Ovary (tissue), 3 donors: Measurements from ENCODE around the gene DNAAF1.

ENCODE experiments used
- POLR2A ChIP-seq: fragments of 450-650 bp; IDR thresholded peaks from one replicate; pipeline ENCODE4 v1.6.1; 2017; ENCODE audit warnings: antibody characterized with exemption, mild to moderate bottlenecking, moderate library complexity
- TF ChIP-seq, protein P1 (sequence below), 3 donors: fragments of 450-650 bp in 2 of 3; fragments of 200-600 bp in 1 of 3; IDR thresholded peaks; one replicate each; pipeline versions ENCODE4 v1.5.1 to v1.8.0; 2016 to 2022; ENCODE audit warnings: antibody characterized with exemption in 3 of 3, mild to moderate bottlenecking in 1 of 3
- donor health status: DM: no; HTN: no; CAD: no.

DNA sequence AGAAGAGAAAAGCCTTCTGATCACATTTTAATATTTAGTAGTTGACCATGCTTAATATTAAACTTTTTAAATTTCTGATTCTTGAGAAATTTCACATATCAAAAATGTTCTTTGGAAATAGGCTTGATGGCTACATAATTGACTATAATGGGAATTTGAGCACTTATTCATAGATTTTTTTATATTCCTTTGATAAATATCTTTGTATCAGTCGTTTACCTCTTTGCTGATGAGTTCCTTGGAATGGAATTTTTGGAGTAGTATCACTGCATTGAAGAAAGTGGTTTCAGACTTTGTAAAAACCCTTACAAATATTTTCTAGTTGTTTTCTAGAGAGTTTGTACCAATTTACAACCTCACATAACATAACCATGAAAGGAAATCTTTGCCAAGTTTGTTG, 14.7 kb downstream of the DNAAF1 start:
- TF ChIP-seq, protein P1, sequence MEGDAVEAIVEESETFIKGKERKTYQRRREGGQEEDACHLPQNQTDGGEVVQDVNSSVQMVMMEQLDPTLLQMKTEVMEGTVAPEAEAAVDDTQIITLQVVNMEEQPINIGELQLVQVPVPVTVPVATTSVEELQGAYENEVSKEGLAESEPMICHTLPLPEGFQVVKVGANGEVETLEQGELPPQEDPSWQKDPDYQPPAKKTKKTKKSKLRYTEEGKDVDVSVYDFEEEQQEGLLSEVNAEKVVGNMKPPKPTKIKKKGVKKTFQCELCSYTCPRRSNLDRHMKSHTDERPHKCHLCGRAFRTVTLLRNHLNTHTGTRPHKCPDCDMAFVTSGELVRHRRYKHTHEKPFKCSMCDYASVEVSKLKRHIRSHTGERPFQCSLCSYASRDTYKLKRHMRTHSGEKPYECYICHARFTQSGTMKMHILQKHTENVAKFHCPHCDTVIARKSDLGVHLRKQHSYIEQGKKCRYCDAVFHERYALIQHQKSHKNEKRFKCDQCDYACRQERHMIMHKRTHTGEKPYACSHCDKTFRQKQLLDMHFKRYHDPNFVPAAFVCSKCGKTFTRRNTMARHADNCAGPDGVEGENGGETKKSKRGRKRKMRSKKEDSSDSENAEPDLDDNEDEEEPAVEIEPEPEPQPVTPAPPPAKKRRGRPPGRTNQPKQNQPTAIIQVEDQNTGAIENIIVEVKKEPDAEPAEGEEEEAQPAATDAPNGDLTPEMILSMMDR (IDR thresholded peaks at IDR 0.05) = no peak
- TF ChIP-seq POLR2A = no peak
